Sciatic nerve (tissue), 2 donors: ENCODE results near the gene NBPF20. TPM values are rescaled to one million over a fixed set of nuclear protein-coding genes. Genes with fewer than 3 reads are reported as not detected.
A peak's percentile ranks its signal among the peaks of the same experiment; 100 is the strongest.
"Not testable (repeated sequence)": the region's sequence is repeated elsewhere in the genome, so short reads cannot be mapped to it uniquely, and the experiment has no call there.

Source experiments
- ATAC-seq: fragments of 200-7000 bp; cut with Tn5 transposase; one replicate; pipeline ENCODE4 v1.9.1; 2020; ENCODE audit warnings: mild to moderate bottlenecking, moderate library complexity
- DNase-seq: peaks from one replicate; pipeline ENCODE4 v3.0.0-alpha.2; 2020; ENCODE audit warnings: low spot score
- intact Hi-C: fragments of 100-400 bp; cut with DNase I; formaldehyde crosslinking; loops from one replicate; pipeline ENCODE4 v1.14.2; 2022
- total RNA-seq: library from RNA; stranded (reverse); fragmentation: NEBNext Ultra II Directional; extraction: Animal tissue kit (Norgen Biotek cat#: 25700); gene quantifications from one replicate; pipeline ENCODE4 v1.2.1, GENCODE V29; 2021
- donor health status: DM: no; HTN: no; CAD: no.
- donor health status: DM: no; HTN: no; CAD: no.

The NBPF20 gene, protein sequence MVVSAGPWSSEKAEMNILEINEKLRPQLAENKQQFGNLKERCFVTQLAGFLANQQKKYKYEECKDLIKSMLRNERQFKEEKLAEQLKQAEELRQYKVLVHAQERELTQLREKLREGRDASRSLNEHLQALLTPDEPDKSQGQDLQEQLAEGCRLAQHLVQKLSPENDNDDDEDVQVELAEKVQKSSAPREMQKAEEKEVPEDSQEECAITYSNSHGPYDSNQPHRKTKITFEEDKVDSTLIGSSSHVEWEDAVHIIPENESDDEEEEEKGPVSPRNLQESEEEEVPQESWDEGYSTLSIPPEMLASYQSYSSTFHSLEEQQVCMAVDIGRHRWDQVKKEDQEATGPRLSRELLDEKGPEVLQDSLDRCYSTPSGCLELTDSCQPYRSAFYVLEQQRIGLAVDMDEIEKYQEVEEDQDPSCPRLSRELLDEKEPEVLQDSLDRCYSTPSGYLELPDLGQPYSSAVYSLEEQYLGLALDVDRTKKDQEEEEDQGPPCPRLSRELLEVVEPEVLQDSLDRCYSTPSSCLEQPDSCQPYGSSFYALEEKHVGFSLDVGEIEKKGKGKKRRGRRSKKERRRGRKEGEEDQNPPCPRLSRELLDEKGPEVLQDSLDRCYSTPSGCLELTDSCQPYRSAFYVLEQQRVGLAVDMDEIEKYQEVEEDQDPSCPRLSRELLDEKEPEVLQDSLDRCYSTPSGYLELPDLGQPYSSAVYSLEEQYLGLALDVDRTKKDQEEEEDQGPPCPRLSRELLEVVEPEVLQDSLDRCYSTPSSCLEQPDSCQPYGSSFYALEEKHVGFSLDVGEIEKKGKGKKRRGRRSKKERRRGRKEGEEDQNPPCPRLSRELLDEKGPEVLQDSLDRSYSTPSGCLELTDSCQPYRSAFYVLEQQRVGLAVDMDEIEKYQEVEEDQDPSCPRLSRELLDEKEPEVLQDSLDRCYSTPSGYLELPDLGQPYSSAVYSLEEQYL (N-terminal part only)
- total RNA-seq = 4.7 TPM

DNA sequence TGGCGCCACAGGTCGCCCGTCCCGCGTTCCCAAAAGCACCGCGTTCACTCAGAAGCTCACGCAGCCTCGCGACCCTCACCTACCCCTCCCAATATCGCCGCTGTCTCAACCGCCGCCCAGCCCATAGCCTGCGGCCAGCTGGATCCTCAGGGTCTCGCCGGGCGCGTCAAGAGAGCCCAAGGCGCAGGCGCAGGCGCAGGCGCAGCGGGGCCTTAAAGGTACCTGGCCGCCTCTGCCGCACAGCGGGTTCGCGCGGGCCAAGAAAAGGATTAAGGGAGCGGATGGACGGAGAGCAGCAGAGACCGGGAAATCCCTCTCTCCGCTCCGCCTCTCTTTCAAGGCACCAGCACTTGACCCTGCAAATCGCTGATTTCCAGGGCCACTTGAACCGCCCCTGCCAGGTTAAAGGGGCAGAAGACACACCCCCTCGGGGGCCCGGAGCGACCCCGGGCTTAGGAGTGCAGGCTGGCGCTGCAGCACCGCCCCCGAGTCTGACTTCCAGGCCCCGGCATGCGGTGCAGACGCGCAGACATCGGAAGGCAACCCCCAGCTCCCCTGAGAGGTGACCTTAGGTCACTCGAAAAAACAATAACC is at the start of gene NBPF20:
NBPF20 (minus strand) TSS at position 168 of the 594 bp plus-strand sequence. CDS start 20,331 bp downstream, outside the sequence.
- intact Hi-C loops = no loop called here
- peak; percentile 83 for DNase-seq
- ATAC-seq = peak; percentile 95

DNA sequence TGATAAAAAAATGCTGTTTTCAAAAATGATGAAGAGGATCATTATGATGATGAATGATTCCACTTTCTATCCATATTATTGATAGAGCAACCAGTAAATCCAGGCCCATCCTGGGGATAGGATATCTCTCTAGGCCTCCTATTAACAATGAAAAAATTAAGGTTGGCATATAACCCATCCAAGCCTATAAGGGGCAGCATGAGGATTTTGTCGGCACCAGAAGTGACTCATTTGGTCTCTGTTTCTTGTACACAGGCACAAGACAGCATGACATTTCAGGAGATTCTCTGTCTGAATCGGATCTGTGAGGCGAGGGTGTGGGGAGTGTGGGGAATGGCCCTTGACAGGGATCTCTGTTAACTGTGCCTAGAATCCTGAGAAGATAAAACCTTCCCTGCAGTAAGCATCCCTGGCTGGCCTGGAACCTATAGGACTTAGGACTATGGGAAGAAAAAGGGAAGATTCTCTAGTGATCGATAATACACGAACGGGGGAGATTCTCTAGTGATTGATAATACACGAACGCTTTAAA is 49.5 kb upstream of the NBPF20 start:
- DNase-seq, intact Hi-C loops, ATAC-seq: not testable (repeated sequence)

DNA sequence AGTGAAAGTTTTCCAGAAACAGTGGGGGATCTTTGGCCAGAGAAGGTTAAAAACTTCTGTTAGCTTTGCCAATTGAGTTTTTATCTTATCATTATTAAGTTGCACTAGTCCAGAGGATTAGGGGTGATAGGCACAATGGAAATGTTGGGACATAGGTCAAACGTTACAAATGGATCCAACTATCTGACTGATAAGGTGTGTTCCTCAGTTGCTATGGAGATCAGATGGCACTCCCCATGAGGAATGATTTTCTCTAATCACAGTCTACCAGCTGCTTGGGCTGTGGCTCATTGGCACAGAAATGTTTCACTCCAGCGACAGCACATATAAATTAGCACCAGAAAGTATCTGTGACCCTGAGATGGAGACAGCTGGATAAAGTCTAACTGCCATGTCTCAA is 47.3 kb upstream of the NBPF20 start:
- DNase-seq, intact Hi-C loops, ATAC-seq: not testable (repeated sequence)

DNA sequence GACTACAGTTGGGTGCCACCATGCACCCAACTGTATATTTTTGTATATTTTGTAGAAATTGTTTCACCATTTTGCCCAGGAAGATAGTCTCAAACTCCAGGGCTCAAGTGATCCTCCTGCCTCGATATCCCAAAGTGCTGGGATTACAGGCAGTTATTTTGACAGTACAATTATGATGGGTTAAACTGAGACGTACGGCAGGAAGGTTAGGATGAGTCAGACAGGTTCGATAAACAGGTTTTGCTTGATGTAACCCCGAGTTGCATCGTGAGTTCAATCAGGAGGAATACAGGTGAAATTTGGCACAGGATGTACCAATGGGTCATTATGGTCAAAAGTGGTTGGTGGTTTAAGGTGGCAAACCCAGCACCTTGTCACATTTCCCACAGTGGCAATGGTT is 46.0 kb upstream of the NBPF20 start:
- DNase-seq, intact Hi-C loops, ATAC-seq: not testable (repeated sequence)

DNA sequence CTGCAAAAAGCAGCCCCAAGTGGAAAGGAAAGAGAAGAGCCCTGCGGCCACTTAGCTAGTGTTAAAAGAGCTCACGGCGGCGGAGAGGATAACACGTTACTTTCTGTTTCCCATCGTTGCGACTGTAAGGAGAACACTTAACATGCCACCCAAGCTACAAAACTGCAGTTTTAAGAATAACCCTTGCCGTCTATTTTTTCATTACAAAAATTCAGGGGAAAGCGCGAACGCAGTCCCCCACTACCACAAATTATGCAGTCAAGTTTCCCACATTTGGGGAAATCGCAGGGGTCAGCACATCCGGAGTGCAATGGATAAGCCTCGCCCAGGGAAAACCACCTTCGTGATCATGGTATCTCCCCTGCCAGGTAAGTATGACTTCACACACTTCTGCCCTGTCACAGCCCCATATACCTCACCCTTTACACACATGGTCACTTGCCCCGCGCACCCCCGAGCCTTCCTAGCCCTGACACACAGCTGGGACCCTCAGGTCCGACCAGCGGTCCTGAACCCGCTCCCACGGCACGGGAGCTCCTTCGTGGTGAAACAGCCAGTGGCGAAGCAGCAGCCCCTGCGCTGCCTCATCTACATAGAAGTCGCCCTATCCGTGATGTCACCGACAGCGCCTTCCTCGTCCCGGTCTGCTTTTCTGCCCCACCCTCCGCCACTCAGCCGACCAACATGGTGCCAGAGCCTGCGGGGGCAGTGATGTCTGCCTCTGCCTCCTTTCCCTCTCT is 40.2 kb upstream of the NBPF20 start:
- intact Hi-C loops, DNase-seq: not testable (repeated sequence)
- peak; percentile 93 for ATAC-seq

DNA sequence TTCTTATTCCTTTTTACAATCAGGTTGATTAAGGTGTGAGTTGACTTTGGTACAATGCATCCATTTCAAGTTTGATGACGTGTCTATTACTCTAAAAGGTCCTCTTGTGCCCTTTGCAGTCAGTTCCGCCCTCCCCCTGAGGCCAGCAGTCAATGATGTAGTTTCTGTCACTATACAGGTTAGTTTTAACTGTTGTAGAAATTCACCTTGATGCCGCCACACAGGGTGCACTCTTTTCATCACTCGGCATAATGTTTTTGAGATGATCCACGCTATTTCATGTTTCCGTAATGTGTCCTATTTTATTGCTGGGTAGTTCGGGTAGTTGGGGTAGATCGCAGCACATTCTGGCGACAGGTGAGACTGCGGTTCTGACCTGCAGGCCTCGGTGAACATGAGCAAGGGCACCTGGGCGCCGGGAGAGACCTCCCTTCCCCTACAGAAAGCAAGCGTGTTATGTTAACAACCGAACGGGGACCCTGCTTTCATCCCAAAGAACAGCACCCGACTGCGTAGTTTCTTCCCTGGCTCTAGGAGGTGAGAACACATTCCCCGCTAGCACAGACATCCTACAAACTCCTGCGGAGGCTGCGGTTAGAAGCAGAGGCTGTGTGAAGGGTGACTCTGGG is 39.4 kb upstream of the NBPF20 start:
- intact Hi-C loops, DNase-seq, ATAC-seq: not testable (repeated sequence)

DNA sequence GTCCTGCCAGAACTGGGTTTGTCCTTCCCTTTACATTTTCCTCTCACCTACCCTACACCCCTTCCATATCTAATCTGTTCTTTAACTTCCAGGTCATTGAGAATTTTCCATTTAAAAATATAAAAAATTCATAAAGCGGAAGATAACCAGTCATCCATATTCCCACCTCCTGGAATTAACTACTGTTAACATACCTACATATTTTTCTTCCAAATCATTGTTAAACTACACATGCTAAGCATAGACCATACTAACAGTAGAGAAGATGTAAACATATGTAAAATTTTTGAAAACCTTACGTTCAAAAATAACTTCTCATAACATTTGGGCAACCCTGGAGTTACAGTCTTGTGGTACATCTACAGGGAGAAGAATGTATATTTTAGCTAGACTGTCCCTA is 38.6 kb upstream of the NBPF20 start:
- ATAC-seq, intact Hi-C loops, DNase-seq: not testable (repeated sequence)

DNA sequence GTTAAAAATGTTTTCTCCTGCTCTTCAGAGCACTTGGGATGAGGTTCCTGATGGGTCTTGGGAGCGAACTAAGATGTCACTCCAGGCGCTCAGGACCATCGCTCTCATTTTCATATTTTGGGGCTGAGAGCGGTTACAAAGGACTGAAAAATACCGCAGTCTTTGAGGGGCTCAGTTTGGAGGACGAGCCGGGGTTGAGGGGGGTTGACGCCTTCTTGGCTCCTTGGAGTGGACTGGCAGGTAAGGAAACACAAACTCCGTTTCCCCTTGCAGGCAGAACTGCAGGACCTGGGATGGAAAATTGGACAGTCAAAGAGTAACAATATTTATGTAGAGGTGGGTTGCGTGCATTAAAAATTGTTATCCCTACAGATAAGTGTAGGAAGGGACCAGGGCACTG is 35.3 kb upstream of the NBPF20 start:
- DNase-seq, ATAC-seq, intact Hi-C loops: not testable (repeated sequence)

DNA sequence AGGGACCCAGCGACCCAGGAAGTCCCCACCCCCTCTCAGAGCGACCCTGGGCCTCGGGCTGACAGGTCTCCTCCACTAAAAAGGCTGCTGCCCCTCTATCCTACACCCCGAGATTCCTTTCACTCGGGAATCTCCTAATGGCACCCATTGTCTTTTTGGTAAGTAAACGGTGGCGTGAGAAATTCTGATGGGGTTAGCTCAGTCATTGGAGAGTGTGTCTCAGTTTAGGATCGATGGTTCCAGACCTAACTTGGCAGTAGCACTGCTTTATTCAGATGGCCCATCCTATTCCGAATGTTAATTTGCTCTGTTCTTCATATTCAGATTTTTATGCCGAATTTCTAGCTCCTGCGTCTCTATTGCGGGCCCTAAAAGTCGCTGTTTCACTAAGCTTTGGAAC is 34.6 kb upstream of the NBPF20 start:
- not testable (repeated sequence) for DNase-seq
- peak; percentile 69 for ATAC-seq

DNA sequence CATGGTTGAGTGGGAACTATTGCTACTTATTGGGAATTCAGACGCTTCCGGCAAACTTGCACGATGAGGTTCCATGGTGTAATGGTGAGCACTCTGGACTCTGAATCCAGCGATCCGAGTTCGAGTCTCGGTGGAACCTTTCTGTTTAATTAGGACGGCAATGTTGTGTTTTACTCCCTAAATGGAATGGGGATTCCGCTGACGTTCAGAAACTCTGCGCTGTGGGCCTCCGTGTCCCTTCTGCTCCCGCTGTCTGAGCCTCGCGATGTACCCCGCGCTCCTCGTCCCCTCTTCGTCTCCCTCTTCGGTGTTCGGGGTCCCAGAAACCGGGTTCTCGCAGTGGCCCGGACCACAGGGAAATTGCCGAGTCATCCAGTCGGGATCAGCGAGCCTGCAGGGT is 34.2 kb upstream of the NBPF20 start:
- DNase-seq, intact Hi-C loops: not testable (repeated sequence)
- peak; percentile 81 for ATAC-seq

More for the DNA sequence above, 34.6 kb upstream of the NBPF20 start:
- intact Hi-C loops = not testable (repeated sequence)

DNA sequence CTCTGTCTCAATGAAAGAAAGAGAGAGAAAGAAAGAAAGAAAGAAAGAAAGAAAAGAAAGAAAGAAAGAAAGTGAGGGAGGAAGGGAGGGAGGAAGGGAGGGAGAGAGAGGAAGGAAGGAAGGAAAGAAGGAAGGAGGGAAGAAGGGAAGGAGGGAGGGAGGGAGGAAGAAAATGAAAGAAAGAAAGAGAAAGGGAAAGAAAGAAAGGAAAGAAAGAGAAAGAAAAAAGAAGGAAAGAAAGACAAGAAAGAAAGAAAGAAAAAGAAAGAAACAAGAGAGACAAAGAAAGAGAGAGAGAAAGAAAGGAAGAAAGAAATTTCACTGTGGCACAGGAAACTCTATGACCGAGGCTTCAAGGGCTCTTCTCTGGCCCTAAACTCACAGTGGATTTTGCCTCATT is 33.7 kb upstream of the NBPF20 start:
- DNase-seq, ATAC-seq, intact Hi-C loops: not testable (repeated sequence)

DNA sequence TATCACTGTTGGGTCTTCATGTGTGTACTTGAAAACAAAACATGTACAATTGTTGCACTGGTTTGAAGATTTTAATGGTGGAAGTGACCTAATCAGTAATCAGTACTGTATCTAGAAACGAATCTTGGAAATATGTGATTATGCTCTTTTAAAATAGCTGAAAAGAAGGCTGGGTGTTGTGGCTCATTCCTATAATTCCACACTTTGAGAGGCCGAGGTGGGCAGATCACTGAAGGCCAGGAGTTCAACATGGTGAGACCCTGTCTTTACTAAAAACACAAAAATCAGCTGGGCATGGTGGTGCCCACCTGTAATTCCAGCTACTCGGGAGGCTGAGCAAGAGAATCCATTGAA is 29.4 kb upstream of the NBPF20 start:
- DNase-seq, intact Hi-C loops, ATAC-seq: not testable (repeated sequence)

DNA sequence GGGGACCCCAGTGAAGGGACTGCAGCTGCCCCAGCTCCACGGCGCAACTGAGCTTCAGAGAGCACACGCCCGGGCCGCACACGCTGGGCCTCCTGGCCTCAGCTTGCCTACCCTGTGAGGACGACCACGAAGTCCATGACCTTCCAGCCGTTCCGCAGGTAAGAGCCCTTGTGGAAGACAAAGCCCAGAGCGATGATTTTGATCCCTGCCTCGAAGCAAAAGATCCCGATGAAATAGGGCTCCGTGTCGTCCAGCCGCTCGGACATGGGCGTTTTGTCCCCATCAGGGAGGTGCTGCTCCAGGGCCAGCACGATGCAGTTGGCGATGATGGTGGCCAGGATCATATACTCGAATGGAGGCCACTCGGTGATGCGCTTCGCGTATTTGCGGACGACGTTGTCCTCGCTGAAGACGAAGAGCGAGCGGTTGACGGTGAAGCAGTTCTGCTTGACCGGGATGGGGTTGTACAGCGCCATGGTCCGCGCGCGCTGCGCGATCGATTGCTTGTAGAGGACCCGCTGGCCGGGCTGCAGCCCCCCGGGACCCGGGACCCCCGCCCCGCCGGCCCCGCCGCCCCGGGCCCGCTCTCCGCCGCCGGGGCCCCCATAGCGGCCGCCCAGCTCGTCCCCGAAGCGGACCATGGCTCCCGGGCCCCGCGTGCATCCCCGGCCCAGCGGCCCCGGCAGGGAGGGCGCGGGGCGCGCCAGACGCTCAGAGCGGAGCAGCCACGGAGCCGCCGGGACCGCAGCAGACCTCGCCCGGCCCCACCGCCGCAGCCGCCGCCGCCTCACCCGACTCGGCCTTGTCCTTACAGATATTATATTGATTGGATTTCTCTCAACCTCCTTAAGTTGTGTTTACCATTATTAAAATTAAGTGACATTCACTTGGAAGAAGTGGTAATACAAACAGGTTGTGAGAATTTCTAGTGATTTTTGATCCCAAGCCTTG is 28.7 kb upstream of the NBPF20 start:
- ATAC-seq, DNase-seq, intact Hi-C loops: not testable (repeated sequence)

DNA sequence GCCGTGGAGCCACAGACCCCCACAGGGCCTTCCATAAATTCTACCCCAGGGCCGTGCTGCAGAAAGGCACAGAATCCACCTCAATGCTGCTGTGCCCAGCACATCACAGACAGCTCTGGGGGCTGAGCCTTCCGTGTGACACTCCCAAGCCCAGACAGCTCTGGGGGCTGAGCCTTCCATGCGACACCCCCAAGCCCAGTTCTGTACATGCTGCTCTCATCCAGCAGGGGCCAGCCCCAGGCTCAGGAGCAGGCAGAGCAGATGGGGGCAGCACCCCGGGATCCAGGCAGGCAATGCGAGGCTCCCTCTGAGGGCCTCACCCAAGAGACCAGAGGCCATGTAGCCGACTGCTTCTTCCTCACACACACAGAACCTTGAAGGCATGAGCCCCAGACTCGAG is 27.1 kb upstream of the NBPF20 start:
- peak; percentile 10 for ATAC-seq
- intact Hi-C loops, DNase-seq: not testable (repeated sequence)

DNA sequence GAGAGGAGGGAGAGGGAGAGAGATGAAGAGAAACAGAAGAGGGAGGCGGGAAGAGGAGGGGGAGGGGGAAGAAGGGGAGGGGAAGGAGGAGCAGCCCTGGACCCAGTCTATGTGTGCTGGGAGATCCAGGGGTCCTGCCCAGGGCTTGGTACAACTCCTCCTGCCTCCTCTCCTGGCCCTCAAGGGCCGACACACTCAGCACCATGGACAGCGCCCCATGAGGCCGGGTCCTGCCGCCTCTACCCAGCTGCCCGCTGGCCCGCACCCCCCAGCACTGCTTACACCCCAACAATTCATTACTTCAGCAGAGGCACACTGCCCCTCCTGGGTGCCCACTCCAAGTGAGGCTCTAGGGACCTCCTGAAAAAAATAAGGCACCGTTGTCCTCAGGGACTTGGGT is 26.5 kb upstream of the NBPF20 start:
- ATAC-seq = peak; percentile 55
- intact Hi-C loops, DNase-seq: not testable (repeated sequence)

DNA sequence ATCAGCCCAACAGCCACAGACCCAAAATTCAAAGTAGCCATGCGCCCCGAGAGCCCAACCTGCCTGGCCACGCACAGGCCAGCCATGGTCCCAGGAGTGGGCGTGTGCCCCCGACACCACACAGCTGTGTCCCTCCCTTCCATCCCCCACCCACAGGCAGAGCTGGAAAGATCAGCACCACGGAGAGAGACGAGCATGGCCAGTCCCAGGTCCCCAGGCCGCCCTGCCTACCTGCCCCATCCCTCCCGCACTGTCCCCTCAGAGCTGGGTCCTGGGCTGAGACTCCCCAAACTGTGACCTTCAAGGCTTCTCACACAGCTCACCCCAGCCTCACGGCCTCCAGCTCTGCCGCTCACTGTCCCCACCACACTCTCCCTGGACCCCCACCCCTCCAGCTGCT is 19.8 kb upstream of the NBPF20 start:
- peak; percentile 39 for ATAC-seq
- DNase-seq, intact Hi-C loops: not testable (repeated sequence)
